HG02970 (cell line): ENCODE data around the gene CHRM5.

Source experiments
- ATAC-seq: cut with Tn5 transposase; IDR thresholded peaks from one replicate; pipeline ENCODE4 v1.9.1; 2021; ENCODE audit warnings: mild to moderate bottlenecking, moderate library complexity, moderate number of reproducible peaks; ENCODE audit not compliant: unreplicated experiment, low FRiP score

The CHRM5 gene

GRCh38 chr15:33968224-33968623 is at the start of gene CHRM5:
TSS of gene CHRM5 (plus strand) at chr15:33968497. CDS start at chr15:34062718, 94,221 bp downstream.
- ATAC-seq, result no peak

GRCh38 chr15:33923446-33923845 is 44.9 kb upstream of the CHRM5 start:
- no peak for ATAC-seq

- no peak for ATAC-seq
Observed at GRCh38 chr15:33926260-33926659, 42.0 kb upstream of the CHRM5 start.

- no peak for ATAC-seq
Observed at GRCh38 chr15:33932734-33933133, 35.6 kb upstream of the CHRM5 start.

- no peak for ATAC-seq
Observed at GRCh38 chr15:33934396-33934795, 33.9 kb upstream of the CHRM5 start.

GRCh38 chr15:33934921-33935320 is 33.4 kb upstream of the CHRM5 start:
- no peak for ATAC-seq

- ATAC-seq, result no peak
Observed at GRCh38 chr15:33941279-33942063, 26.8 kb upstream of the CHRM5 start.

GRCh38 chr15:33946152-33946551 is 22.1 kb upstream of the CHRM5 start:
- ATAC-seq, result no peak

GRCh38 chr15:33955945-33956344 is 12.4 kb upstream of the CHRM5 start:
- no peak for ATAC-seq

- no peak for ATAC-seq
Observed at GRCh38 chr15:33956397-33956796, 11.9 kb upstream of the CHRM5 start.

- no peak for ATAC-seq
Observed at GRCh38 chr15:33959844-33960548, 8.3 kb upstream of the CHRM5 start.

- ATAC-seq, result no peak
Observed at GRCh38 chr15:33960549-33960935, 7.8 kb upstream of the CHRM5 start.

- no peak for ATAC-seq
Observed at GRCh38 chr15:33963831-33964664, 4.2 kb upstream of the CHRM5 start.

GRCh38 chr15:33964665-33965040 is 3.6 kb upstream of the CHRM5 start:
- ATAC-seq, result no peak

GRCh38 chr15:33968821-33969220 is 524 bp downstream of the CHRM5 start:
- no peak for ATAC-seq

GRCh38 chr15:33971811-33972210 is 3.5 kb downstream of the CHRM5 start:
- ATAC-seq, result no peak

GRCh38 chr15:33975022-33975565 is 6.8 kb downstream of the CHRM5 start:
- ATAC-seq, result no peak

- ATAC-seq, result no peak
Observed at GRCh38 chr15:33980159-33980558, 11.9 kb downstream of the CHRM5 start.

- no peak for ATAC-seq
Observed at GRCh38 chr15:33982516-33982915, 14.2 kb downstream of the CHRM5 start.

GRCh38 chr15:33985287-33985686 is 17.0 kb downstream of the CHRM5 start:
- no peak for ATAC-seq

GRCh38 chr15:33985751-33986150 is 17.5 kb downstream of the CHRM5 start:
- no peak for ATAC-seq
